ENCODE data around the gene HOXB2. TPM values are rescaled to one million over a fixed set of nuclear protein-coding genes. Genes with fewer than 3 reads are reported as not detected.

The HOXB2 gene
- total and polyA plus RNA-seq, 8 donors: 0.39 to 5.1 (median 1.8) TPM

DNA sequence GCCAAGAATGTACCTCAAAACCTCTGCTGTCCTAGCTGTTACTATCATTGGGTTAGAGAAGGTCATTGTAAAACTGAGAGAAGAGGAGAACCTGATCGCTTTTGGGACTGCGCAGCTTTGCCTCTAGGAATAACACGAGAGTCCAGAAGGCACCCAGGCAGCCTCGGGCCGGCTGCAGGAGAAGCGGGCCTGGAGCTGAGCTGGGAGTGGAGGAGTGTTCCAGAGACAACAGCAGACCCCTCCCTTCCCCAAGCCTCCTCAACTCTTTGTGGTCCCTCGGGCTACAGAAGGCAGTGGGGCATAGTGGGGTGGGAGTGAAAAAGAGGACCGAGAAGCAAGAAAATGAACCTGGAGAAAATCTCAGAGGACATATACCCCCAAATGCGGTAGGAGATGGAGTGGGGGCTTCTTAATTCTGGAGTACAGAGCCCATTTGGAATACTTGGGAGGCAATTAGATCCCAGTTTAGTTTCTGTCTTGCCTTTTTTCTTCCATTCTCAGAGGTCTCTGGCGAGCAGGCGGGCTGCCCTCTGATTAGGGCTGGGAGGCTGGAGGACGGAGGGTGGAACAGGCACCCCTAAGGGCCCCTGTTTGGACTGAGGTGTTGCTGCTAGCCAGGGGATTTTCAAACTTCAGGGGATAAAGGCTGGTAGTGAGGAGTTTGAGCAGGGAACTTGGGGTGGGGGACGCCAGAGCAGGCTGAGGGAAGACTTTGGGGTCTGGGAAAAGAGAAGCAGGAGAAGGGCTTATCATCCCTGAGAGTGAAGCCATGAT lies 13.3 kb upstream of the HOXB2 start:
- FAIRE-seq (no peak), ATAC-seq (no peak), DNase-seq (peak in 1 of 6 donors; percentile 43)
- Histone ChIP-seq H3K4me1 (no peaks in the 10 kb centered on the region), H3K9me3 (no peaks in the 10 kb centered on the region), H3K36me3 (no peaks in the 10 kb centered on the region), H3K27me3 (peaks cover 0 to 17% (median 0%) of the 10 kb centered on the region in 4 donors), H3K27ac (peak overlapping the region in 1 of 4 donors; percentile 1), H3K4me3 (no peak overlapping the region)
- 50 to 54% methylated on average over 13 of the region's 13 CpGs for WGBS, 2 donors
- TF ChIP-seq, protein P1, sequence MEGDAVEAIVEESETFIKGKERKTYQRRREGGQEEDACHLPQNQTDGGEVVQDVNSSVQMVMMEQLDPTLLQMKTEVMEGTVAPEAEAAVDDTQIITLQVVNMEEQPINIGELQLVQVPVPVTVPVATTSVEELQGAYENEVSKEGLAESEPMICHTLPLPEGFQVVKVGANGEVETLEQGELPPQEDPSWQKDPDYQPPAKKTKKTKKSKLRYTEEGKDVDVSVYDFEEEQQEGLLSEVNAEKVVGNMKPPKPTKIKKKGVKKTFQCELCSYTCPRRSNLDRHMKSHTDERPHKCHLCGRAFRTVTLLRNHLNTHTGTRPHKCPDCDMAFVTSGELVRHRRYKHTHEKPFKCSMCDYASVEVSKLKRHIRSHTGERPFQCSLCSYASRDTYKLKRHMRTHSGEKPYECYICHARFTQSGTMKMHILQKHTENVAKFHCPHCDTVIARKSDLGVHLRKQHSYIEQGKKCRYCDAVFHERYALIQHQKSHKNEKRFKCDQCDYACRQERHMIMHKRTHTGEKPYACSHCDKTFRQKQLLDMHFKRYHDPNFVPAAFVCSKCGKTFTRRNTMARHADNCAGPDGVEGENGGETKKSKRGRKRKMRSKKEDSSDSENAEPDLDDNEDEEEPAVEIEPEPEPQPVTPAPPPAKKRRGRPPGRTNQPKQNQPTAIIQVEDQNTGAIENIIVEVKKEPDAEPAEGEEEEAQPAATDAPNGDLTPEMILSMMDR (IDR thresholded peaks at IDR 0.05): no peak
- intact Hi-C loops (cut with DNase I): no loop called here

DNA sequence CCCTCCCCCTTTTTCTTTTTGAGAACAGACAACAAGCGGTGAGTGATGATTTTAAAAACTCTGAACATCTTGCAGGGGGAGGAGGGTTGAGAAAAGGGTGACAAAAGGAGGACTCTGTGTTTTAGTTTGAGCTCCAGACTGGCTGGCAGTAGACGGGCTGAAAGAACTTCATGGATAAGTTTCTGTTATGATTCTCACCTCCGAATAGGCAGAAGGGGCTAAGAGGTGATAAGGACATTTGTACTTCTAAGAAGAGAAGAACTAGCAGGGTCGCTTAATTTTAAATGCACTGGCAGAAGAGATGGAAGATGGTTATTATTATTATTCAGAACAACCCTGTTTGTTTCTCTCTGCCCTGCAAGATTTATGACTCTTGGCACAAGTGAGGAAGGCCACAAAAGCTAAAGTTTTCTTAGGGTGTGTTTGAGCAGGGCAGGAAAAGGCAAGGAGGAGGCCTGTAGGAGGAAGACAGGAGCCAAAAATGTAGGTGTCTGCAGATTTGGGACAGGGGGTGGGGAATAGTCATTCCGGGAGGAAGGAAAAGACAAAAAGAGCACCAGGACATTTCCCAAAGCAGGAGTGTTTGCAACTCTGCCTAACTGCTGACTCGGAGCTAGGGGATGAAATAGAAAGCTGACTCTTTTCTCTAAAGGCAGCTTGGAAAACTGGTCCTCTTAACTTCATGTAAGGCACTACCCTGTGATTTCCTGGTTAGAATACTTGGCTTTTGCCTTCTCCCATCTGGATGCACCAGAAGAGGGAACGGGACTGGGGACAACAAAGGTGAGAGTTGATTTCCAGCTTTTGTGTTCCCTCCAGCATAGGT lies 11.9 kb upstream of the HOXB2 start:
- Histone ChIP-seq H3K27ac (no peak overlapping the region), H3K4me1 (no peaks in the 10 kb centered on the region), H3K4me3 (no peak overlapping the region), H3K9me3 (no peaks in the 10 kb centered on the region), H3K27me3 (peaks cover 0 to 14% (median 0%) of the 10 kb centered on the region in 4 donors), H3K36me3 (no peaks in the 10 kb centered on the region)
- DNase-seq: no peak
- TF ChIP-seq, protein P1 (IDR thresholded peaks at IDR 0.05): no peak
- no peak for FAIRE-seq
- ATAC-seq: no peak
- intact Hi-C loops (cut with DNase I): no loop called here
- WGBS, 2 donors: 70 to 71% methylated on average over 7 of the region's 7 CpGs

DNA sequence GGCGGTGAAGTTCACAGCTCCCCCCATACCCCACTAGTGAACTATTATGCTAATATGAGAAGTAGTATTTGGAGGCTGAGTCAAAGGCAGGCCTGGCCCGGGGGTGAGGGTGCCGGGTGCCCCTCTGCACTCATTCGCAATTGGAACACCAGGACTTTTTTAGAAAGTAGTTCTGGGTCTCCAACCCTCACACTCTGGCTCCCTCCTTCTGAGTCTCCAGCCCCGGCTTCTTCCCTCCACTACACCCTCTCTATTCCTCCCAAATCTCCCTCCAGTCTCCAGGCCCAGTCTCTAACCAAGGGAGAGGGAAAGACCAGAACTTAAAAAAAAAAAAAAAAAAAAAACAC lies 11.3 kb upstream of the HOXB2 start:
- TF ChIP-seq, protein P1 (IDR thresholded peaks at IDR 0.05): no peak

DNA sequence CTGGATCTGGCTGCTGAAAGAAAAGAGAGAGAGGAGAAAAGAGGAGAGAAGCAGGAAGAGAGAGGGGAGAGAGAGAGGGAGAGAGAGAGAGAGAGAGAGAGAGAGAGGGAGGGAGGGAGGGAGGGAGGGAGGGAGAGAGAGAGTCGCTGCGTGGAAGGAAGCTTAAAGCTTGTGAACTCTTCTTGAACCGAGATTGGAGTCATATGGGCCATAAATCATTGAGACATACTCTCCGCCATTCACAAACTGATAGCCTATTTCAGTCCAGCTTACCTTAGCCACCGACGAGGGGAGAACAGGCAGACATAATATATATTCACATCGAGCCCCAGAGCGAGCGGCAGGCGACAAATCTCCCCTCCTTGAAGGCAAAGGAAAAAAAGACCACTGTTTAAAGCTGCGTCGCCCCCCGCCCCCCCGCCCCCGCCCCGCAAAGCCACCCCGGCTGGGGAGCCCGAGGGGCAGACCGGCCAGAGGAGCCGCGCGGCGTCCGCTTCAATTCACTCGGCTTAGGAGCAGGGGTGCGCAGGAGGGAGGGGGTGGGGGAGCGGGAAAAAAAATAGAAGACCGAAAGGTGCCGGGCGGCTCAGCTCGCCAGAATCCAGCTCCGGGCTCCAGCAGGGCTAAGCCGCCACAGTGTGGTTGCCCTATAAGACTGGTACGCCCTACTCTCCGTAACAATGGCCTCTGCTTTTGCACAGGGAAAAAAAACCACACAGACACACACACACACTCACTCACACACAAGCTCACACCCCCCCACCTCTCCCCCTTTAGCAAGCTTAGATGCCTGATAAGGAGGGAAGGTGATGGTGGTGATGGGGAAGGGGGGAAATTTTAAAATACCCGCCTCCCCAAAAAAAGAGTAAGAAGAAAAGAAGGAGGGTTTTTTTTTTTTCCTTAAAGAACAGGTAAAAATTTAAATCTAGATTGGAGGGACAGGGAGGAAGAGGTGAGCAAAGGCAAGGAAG lies 10.6 kb upstream of the HOXB2 start:
- peak; percentile 39 to 51 (median 44) for ATAC-seq
- no peaks in the 10 kb centered on the region for H3K4me1 ChIP-seq
- peak overlapping the region in 2 of 4 donors; percentile 25 to 36 for H3K4me3 ChIP-seq
- FAIRE-seq: no peak
- no peaks in the 10 kb centered on the region for H3K36me3 ChIP-seq
- 14 to 16% methylated on average over 36 of the region's 36 CpGs for WGBS, 2 donors
- peak in 1 of 6 donors; percentile 53 for DNase-seq
- intact Hi-C loops (cut with DNase I): no loop called here
- no peaks in the 10 kb centered on the region for H3K9me3 ChIP-seq
- TF ChIP-seq, protein P1 (IDR thresholded peaks at IDR 0.05): no peak
- peaks cover 0 to 20% (median 0%) of the 10 kb centered on the region in 4 donors for H3K27me3 ChIP-seq
- H3K27ac ChIP-seq: peak overlapping the region in 1 of 4 donors; percentile 28

More for the DNA sequence above, 11.3 kb upstream of the HOXB2 start:
- Histone ChIP-seq H3K4me3 (no peak overlapping the region), H3K27ac (no peak overlapping the region), H3K9me3 (no peaks in the 10 kb centered on the region), H3K27me3 (peaks cover 0 to 20% (median 0%) of the 10 kb centered on the region in 4 donors), H3K36me3 (no peaks in the 10 kb centered on the region), H3K4me1 (no peaks in the 10 kb centered on the region)
- DNase-seq: peak in 1 of 6 donors; percentile 39
- WGBS, 2 donors: 73 to 76% methylated on average over 5 of the region's 5 CpGs
- intact Hi-C loops (cut with DNase I): no loop called here
- no peak for FAIRE-seq
- ATAC-seq: no peak
